Ascending aorta (tissue), 2 donors: ENCODE data around the gene RWDD1. TPM values are rescaled to one million over a fixed set of nuclear protein-coding genes. Genes with fewer than 3 reads are reported as not detected.

ENCODE experiments used
- DNase-seq, 2 donors: peaks; one replicate each; pipeline ENCODE4 v3.0.0-alpha.2; 2019; ENCODE audit warnings: low spot score in 2 of 2
- H3K27ac ChIP-seq, 2 donors: fragments of 200-600 bp; sonication (generic); one replicate each; pipeline ENCODE4 v1.5.1; 2016 to 2017; ENCODE audit warnings: mild to moderate bottlenecking in 1 of 2
- H3K27me3 ChIP-seq: fragments of 200-600 bp; sonication (generic); one replicate; pipeline ENCODE4 v1.5.1; 2017
- H3K36me3 ChIP-seq, 2 donors: fragments of 200-600 bp; sonication (generic); one replicate each; pipeline ENCODE4 v1.5.1; 2016
- H3K4me1 ChIP-seq, 2 donors: fragments of 200-600 bp; sonication (generic); one replicate each; pipeline ENCODE4 v1.5.1; 2016 to 2017; ENCODE audit warnings: mild to moderate bottlenecking in 1 of 2
- H3K4me3 ChIP-seq, 2 donors: fragments of 200-600 bp; sonication (generic); one replicate each; pipeline ENCODE4 v1.5.1; 2016 to 2017; ENCODE audit warnings: mild to moderate bottlenecking in 1 of 2
- H3K9me3 ChIP-seq, 2 donors: fragments of 200-600 bp; sonication (generic); one replicate each; pipeline ENCODE4 v1.5.1; 2016
- CTCF ChIP-seq, 3 experiments: fragments of 200-600 bp in 2 of 3; fragments of 450-650 bp in 1 of 3; sonication (generic) in 2 of 3; IDR thresholded peaks; one replicate each; pipeline ENCODE4 v1.5.1; 2016 to 2019; ENCODE audit warnings: antibody characterized with exemption in 3 of 3, mild to moderate bottlenecking in 1 of 3, moderate library complexity in 1 of 3
- intact Hi-C: fragments of 100-400 bp; cut with DNase I; formaldehyde crosslinking; loops from one replicate; pipeline ENCODE4 v1.15.1; 2023
- total RNA-seq: library from RNA; depleted of rRNA; stranded (reverse); fragments of >200 nt; gene quantifications from one replicate; pipeline ENCODE4 v1.1.0, GENCODE V29; 2016

RWDD1 gene
- 11.0 TPM for total RNA-seq

- intact Hi-C loops: loop anchor here (1.0 to 5.0 kb wide), 4 partner anchors 46 to 292 kb away; partner anchors contain the start of genes CALHM5, RSPH4A, TSPYL1 and ZUP1
- peak; percentile 96 to 99 for DNase-seq
- H3K4me3 ChIP-seq: peak within 1 kb of the TSS; percentile 68 to 74
- no peaks in the 10 kb centered on the region for H3K9me3 ChIP-seq
- H3K27ac ChIP-seq: peak within 1 kb of the TSS; percentile 89 to 92
- peaks cover 0 to 15% of the 10 kb centered on the region in 2 donors for H3K36me3 ChIP-seq
- H3K27me3 ChIP-seq: no peaks in the 10 kb centered on the region
- H3K4me1 ChIP-seq: peaks cover 0 to 14% of the 10 kb centered on the region in 2 donors
- TF ChIP-seq CTCF (IDR thresholded peaks at IDR 0.05): peak in 2 of 3 experiments; percentile 13
These were observed at the start of gene RWDD1 for GRCh38 chr6:116570856-116571682. Gene RWDD1 (plus strand): TSS chr6:116571504. CDS start chr6:116571583, 79 bp downstream.

- no peak for TF ChIP-seq CTCF (IDR thresholded peaks at IDR 0.05)
- no peaks in the 10 kb centered on the region for H3K27me3 ChIP-seq
- no peaks in the 10 kb centered on the region for H3K4me1 ChIP-seq
- intact Hi-C loops: no loop called here
- H3K27ac ChIP-seq: no peak overlapping the region
- no peak overlapping the region for H3K4me3 ChIP-seq
- no peak for DNase-seq
- no peaks in the 10 kb centered on the region for H3K9me3 ChIP-seq
- peaks cover 0 to under 1% of the 10 kb centered on the region in 2 donors for H3K36me3 ChIP-seq
These were observed 48.4 kb upstream of the RWDD1 start for GRCh38 chr6:116522896-116523295.

DNA sequence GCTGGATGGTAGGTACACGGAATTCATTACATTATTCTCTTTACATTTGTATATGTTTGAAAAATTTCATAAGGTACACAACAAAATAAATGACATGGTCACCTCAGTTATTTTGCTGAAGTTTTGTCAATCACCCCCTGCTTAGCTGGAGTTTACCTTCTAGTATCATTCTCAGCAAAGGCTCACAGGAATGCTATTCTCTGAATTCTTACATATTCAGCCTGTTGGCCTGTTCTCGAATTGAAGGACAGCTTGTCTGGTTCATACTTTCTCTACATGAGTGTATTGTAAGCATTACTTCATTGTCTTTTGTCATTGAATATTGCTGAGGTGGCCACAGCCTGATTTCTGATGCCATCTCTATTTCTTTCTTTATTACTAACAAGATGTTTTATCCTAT is 47.1 kb upstream of the RWDD1 start:
- H3K27ac ChIP-seq: no peak overlapping the region
- H3K36me3 ChIP-seq: no peaks in the 10 kb centered on the region
- no peak for DNase-seq
- H3K9me3 ChIP-seq: no peaks in the 10 kb centered on the region
- no peak for TF ChIP-seq CTCF (IDR thresholded peaks at IDR 0.05)
- intact Hi-C loops: no loop called here
- H3K4me1 ChIP-seq: peaks cover 0 to 2% of the 10 kb centered on the region in 2 donors
- H3K4me3 ChIP-seq: no peak overlapping the region
- no peaks in the 10 kb centered on the region for H3K27me3 ChIP-seq

GRCh38 chr6:116528133-116528532 is 43.2 kb upstream of the RWDD1 start:
- Histone ChIP-seq H3K27me3 (no peaks in the 10 kb centered on the region), H3K27ac (no peak overlapping the region), H3K4me3 (no peak overlapping the region), H3K4me1 (peaks cover 0 to 2% of the 10 kb centered on the region in 2 donors), H3K36me3 (no peaks in the 10 kb centered on the region), H3K9me3 (no peaks in the 10 kb centered on the region)
- no peak for TF ChIP-seq CTCF (IDR thresholded peaks at IDR 0.05)
- intact Hi-C loops: no loop called here
- DNase-seq: no peak

DNA sequence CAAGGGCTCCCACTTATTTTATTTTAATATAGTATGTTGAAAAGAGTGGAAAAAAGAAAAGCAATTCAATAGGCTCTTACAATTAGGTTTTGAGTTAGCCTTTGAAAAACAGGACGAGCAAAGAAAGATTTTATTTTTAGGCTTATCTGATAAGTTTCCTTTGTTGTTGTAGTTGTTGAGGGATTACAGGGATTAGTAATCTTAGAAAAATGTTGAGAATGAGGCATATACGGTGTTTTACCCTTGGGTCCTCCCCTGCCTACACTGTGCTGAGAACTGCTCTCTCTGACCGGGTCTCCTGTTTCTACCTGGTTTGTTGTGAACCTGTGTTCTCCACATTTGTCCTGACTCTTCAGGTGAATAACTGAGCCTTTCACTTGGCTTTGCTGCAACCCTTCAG is 42.5 kb upstream of the RWDD1 start:
- DNase-seq: no peak
- no peaks in the 10 kb centered on the region for H3K27me3 ChIP-seq
- peaks cover 0 to 2% of the 10 kb centered on the region in 2 donors for H3K4me1 ChIP-seq
- H3K27ac ChIP-seq: no peak overlapping the region
- intact Hi-C loops: no loop called here
- no peak for TF ChIP-seq CTCF (IDR thresholded peaks at IDR 0.05)
- H3K36me3 ChIP-seq: no peaks in the 10 kb centered on the region
- H3K9me3 ChIP-seq: no peaks in the 10 kb centered on the region
- no peak overlapping the region for H3K4me3 ChIP-seq
